ENCODE measurements around the gene IRF4. TPM values are rescaled to one million over a fixed set of nuclear protein-coding genes. Genes with fewer than 3 reads are reported as not detected.
A peak's percentile ranks its signal among the peaks of the same experiment; 100 is the strongest.

IRF4 gene
- total RNA-seq, 2 experiments from 2014 or later: 189 to 291 TPM

DNA sequence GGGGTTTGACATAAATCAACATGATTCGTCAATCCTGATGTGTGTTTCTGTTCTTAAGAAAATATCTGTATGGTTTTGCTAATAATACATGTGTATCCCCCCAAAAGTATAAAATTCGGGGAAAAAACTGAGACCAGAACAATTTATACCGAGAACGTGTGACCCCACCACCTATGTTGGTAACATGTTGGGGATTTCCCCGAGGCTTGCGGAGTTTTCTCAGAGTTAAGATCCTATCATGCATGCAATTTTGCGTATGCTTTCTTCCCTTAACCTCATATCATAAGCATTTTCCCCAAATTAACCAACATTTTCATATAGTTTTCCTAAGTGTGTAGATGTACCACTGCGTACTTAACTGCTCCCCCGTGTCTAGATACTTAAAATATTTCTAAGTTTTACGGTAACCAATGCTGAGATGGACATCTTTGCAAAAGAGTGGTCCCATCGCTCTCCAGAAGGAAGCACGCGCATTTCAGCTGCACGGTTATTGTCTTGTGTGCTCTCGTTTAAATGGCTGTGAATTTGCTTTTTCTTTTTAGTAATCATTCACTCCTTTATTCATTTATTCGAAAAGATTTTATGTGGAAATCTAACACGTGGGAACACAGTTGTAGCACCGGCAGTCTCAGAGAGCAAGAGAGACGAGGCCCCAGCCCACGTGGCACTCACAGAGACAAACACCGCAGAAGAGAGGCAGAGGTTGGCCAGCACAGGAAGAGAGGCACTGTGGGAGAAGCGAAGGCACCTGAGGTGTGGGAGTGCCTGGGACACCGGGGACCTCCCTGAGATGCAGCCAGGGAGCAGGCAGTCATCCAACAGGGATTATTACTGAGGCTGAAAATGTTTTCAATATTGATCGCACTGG lies 13.2 kb upstream of the IRF4 start:
- no peak overlapping the region for H3K4me3 ChIP-seq (ENCODE audit: low read depth, low read length, poor library complexity, severe bottlenecking)
- no peaks in the 10 kb centered on the region for H3K9me3 ChIP-seq (ENCODE audit: low read length)
- no peak overlapping the region for H3K27ac ChIP-seq (ENCODE audit: low read depth, low read length, poor library complexity, severe bottlenecking)
- BruUV-seq (replicated peaks): no TSS peak
- H3K4me1 ChIP-seq (ENCODE audit: insufficient read depth, low read length, poor library complexity, severe bottlenecking): peaks cover 42% of the 10 kb centered on the region
- DNase-seq (ENCODE audit: low spot score): no peak
- H4K20me1 ChIP-seq (ENCODE audit: insufficient read depth, low read length): no peaks in the 10 kb centered on the region
- POLR2A ChIA-PET: interaction anchor here (0.6 to 4.6 kb wide), 5 partner anchors 9 to 407 kb away, joined by 3 to 81 read pairs (median 6); no protein-coding TSS in a partner anchor
- H3K4me2 ChIP-seq (ENCODE audit: low read length): peak overlapping the region; percentile 65
- TF ChIP-seq EZH2phosphoT487 (IDR thresholded peaks at IDR 0.05; ENCODE audit: borderline replicate concordance, low read depth, low read length): no peak
- TF ChIP-seq, protein P1, sequence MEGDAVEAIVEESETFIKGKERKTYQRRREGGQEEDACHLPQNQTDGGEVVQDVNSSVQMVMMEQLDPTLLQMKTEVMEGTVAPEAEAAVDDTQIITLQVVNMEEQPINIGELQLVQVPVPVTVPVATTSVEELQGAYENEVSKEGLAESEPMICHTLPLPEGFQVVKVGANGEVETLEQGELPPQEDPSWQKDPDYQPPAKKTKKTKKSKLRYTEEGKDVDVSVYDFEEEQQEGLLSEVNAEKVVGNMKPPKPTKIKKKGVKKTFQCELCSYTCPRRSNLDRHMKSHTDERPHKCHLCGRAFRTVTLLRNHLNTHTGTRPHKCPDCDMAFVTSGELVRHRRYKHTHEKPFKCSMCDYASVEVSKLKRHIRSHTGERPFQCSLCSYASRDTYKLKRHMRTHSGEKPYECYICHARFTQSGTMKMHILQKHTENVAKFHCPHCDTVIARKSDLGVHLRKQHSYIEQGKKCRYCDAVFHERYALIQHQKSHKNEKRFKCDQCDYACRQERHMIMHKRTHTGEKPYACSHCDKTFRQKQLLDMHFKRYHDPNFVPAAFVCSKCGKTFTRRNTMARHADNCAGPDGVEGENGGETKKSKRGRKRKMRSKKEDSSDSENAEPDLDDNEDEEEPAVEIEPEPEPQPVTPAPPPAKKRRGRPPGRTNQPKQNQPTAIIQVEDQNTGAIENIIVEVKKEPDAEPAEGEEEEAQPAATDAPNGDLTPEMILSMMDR (conservative IDR thresholded peaks at IDR 0.05; ENCODE audit: low read length): no peak
- H2AFZ ChIP-seq (ENCODE audit: low read length): peak overlapping the region; percentile 77; the same call in 1 of the 2 replicates
- H3K79me2 ChIP-seq (ENCODE audit: insufficient read depth, low read depth, low read length): no peaks in the 10 kb centered on the region
- H3K36me3 ChIP-seq (ENCODE audit: insufficient read depth, low read length): no peaks in the 10 kb centered on the region
- intact Hi-C loops (cut with micrococcal nuclease; ENCODE audit: unreplicated experiment): no loop called here
- CTCF ChIA-PET (ENCODE audit: unreplicated experiment): no interaction called here
- H3K9me2 ChIP-seq (ENCODE audit: insufficient read depth, low read length): no peaks in the 10 kb centered on the region

DNA sequence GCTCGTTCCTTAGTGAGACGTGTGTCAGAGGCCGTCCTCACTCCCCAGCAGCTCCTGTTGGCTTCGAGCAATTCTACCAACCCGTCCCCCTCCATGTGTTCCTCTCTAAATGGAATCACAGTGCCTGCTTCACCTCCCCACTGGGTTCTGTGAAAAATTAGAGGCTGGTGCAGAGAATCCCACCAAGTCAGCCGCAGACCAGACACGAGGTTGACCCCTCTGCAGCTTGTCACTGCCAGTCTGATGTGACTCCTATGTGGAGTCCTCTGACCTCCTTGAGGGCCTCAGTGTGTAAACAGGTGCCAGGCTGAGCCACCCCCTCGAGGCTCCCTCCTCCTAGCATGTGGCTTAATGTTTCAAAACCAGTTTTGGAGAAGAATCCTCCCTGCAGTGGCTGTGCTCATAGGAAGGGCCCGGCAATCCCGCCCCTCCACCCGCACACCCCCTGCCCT lies 12.6 kb upstream of the IRF4 start:
- H3K4me3 ChIP-seq (ENCODE audit: low read depth, low read length, poor library complexity, severe bottlenecking): no peak overlapping the region
- no peaks in the 10 kb centered on the region for H4K20me1 ChIP-seq (ENCODE audit: insufficient read depth, low read length)
- H3K36me3 ChIP-seq (ENCODE audit: insufficient read depth, low read length): no peaks in the 10 kb centered on the region
- POLR2A ChIA-PET: interaction anchor here (0.7 to 4.6 kb wide), 2 partner anchors 10 to 16 kb away, joined by 3 to 81 read pairs; no protein-coding TSS in a partner anchor
- no TSS peak for BruUV-seq (replicated peaks)
- DNase-seq (ENCODE audit: low spot score): no peak
- H3K27ac ChIP-seq (ENCODE audit: low read depth, low read length, poor library complexity, severe bottlenecking): no peak overlapping the region
- H3K4me1 ChIP-seq (ENCODE audit: insufficient read depth, low read length, poor library complexity, severe bottlenecking): peaks cover 41% of the 10 kb centered on the region
- no peaks in the 10 kb centered on the region for H3K79me2 ChIP-seq (ENCODE audit: insufficient read depth, low read depth, low read length)
- CTCF ChIA-PET (ENCODE audit: unreplicated experiment): no interaction called here
- no peak for TF ChIP-seq EZH2phosphoT487 (IDR thresholded peaks at IDR 0.05; ENCODE audit: borderline replicate concordance, low read depth, low read length)
- TF ChIP-seq, protein P1 (conservative IDR thresholded peaks at IDR 0.05; ENCODE audit: low read length): no peak
- H2AFZ ChIP-seq (ENCODE audit: low read length): peak overlapping the region; percentile 77; the same call in 1 of the 2 replicates
- 0 out of 2 replicates have a peak overlapping the region, but pooled peaks have one; percentile 65 for H3K4me2 ChIP-seq (ENCODE audit: low read length)
- intact Hi-C loops (cut with micrococcal nuclease; ENCODE audit: unreplicated experiment): no loop called here
- no peaks in the 10 kb centered on the region for H3K9me3 ChIP-seq (ENCODE audit: low read length)
- H3K9me2 ChIP-seq (ENCODE audit: insufficient read depth, low read length): no peaks in the 10 kb centered on the region

Measured in OCI-LY7 (cell line).